T-helper 2 cell treated with Interferon-gamma antibody and Interleukin-4, amounts not matched to agents 5 μg/mL and 100 μg/mL, for 36 hours (primary cell): Measurements from ENCODE around the gene ADAMTS10.

Source experiments
- DNase-seq: peaks from one replicate; pipeline ENCODE4 v3.0.0; 2021; ENCODE audit warnings: low spot score
- H3K27ac Mint-ChIP-seq: one replicate; pipeline ENCODE4 v1.8.0; 2021; ENCODE audit warnings: mild to moderate bottlenecking, mixed read lengths
- H3K27me3 Mint-ChIP-seq: one replicate; pipeline ENCODE4 v1.8.0; 2021; ENCODE audit warnings: low read depth, mixed read lengths
- H3K36me3 Mint-ChIP-seq: one replicate; pipeline ENCODE4 v1.8.0; 2021; ENCODE audit warnings: low read depth, mixed read lengths
- H3K4me1 Mint-ChIP-seq: one replicate; pipeline ENCODE4 v1.8.0; 2021; ENCODE audit warnings: low read depth, mixed read lengths
- H3K4me3 Mint-ChIP-seq: one replicate; pipeline ENCODE4 v1.8.0; 2022; ENCODE audit warnings: mild to moderate bottlenecking, moderate library complexity, mixed read lengths
- H3K9me3 Mint-ChIP-seq: one replicate; pipeline ENCODE4 v1.8.0; 2021; ENCODE audit warnings: mixed read lengths

Gene ADAMTS10

DNA sequence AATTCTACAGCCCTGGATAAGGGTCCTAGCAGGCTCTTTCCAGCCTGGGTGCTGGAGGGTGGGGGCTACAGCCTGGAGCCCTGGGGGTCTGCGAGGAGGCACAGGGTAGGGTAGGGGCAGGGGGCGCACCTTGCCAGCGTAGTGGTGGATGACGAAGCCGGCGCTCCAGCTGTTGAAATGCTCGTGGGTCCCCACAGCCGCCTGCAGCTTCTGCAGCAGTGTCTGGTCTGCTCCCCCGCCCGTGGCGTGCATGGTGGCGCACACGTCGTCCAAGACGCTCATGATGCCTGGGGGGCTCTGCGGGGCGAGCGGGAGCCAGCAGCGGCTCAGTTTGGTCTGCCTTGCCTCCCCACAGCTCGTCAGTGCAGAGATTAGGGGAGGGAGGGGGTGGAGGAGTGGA, 66.3 kb downstream of the ADAMTS10 start:
- H3K27me3 Mint-ChIP-seq = no peaks in the 10 kb centered on the region
- H3K9me3 Mint-ChIP-seq = no peaks in the 10 kb centered on the region
- H3K4me3 Mint-ChIP-seq = no peak overlapping the region
- H3K36me3 Mint-ChIP-seq = peaks cover 49% of the 10 kb centered on the region
- H3K4me1 Mint-ChIP-seq = no peaks in the 10 kb centered on the region
- no peak for DNase-seq
- H3K27ac Mint-ChIP-seq = no peak overlapping the region

DNA sequence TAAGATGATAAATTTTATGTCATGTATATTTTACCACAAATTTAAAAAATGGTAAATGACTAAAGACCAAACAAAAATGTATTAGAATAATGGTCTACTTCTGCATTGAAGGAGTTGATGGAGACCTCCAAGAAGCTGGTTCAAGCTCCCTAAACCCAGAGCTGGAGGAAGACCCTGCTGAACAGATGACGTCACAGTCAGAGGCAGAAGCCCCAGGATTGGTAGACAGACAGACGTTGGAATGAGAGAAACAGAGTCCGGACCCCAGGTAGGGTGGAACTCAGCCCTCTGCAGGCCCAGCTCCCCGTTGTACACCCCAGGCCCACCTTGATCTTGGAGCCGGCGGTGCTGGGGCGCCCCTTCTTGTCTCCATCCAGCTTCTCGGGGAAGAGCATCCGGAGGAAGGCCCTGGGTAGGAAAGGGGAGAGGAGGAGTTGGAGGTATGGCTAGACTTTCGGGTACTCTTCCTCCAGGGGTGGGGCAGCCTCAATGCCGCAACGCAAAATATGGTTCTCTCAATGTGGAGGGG, 70.8 kb downstream of the ADAMTS10 start:
- Mint-ChIP-seq H3K36me3 (peaks cover 45% of the 10 kb centered on the region), H3K4me3 (no peak overlapping the region), H3K4me1 (no peaks in the 10 kb centered on the region), H3K27me3 (no peaks in the 10 kb centered on the region), H3K27ac (peak overlapping the region; percentile 31), H3K9me3 (no peaks in the 10 kb centered on the region)
- DNase-seq = no peak

- no peak for DNase-seq
- Mint-ChIP-seq H3K4me1 (no peaks in the 10 kb centered on the region), H3K27me3 (no peaks in the 10 kb centered on the region), H3K36me3 (peaks cover 47% of the 10 kb centered on the region), H3K4me3 (no peak overlapping the region), H3K9me3 (no peaks in the 10 kb centered on the region), H3K27ac (peak overlapping the region; percentile 2)
These were observed 73.4 kb downstream of the ADAMTS10 start for GRCh38 chr19:8537099-8537498.

- no peaks in the 10 kb centered on the region for H3K27me3 Mint-ChIP-seq
- no peak for DNase-seq
- H3K27ac Mint-ChIP-seq = no peak overlapping the region
- H3K4me1 Mint-ChIP-seq = no peaks in the 10 kb centered on the region
- H3K9me3 Mint-ChIP-seq = no peaks in the 10 kb centered on the region
- no peak overlapping the region for H3K4me3 Mint-ChIP-seq
- H3K36me3 Mint-ChIP-seq = peaks cover 50% of the 10 kb centered on the region
These were observed 74.2 kb downstream of the ADAMTS10 start for GRCh38 chr19:8536282-8536681.

GRCh38 chr19:8532225-8532624, 78.3 kb downstream of the ADAMTS10 start:
- no peak overlapping the region for H3K4me3 Mint-ChIP-seq
- no peak overlapping the region for H3K27ac Mint-ChIP-seq
- H3K9me3 Mint-ChIP-seq = no peaks in the 10 kb centered on the region

DNA sequence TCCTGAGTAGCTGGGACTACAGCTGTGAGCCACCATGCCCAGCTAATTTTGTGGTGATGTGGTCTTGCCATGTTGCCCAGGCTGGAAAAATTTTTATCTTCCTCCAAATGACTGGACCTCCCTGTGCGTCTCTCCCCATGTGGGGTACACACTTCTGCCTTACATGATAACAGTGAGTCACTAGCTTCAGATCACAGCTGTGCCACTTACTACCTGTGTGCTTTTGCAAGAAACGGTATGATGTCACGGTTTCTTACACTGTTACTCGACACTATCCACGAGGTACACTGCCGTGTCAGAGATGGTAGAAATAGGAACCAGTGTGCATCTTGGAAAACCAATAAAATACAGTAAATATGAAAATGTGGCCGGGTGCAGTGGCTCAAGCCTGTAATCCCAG, 79.0 kb downstream of the ADAMTS10 start:
- Mint-ChIP-seq H3K36me3 (peaks cover 66% of the 10 kb centered on the region), H3K9me3 (no peaks in the 10 kb centered on the region), H3K4me1 (peaks cover 4% of the 10 kb centered on the region), H3K27ac (no peak overlapping the region), H3K27me3 (no peaks in the 10 kb centered on the region), H3K4me3 (no peak overlapping the region)
- DNase-seq = no peak

More at GRCh38 chr19:8532225-8532624, 78.3 kb downstream of the ADAMTS10 start:
- Mint-ChIP-seq H3K27me3 (no peaks in the 10 kb centered on the region), H3K4me1 (no peaks in the 10 kb centered on the region), H3K36me3 (peaks cover 66% of the 10 kb centered on the region)
- DNase-seq = no peak
